ENCODE data around the gene NLGN4X.

Gene NLGN4X

DNA sequence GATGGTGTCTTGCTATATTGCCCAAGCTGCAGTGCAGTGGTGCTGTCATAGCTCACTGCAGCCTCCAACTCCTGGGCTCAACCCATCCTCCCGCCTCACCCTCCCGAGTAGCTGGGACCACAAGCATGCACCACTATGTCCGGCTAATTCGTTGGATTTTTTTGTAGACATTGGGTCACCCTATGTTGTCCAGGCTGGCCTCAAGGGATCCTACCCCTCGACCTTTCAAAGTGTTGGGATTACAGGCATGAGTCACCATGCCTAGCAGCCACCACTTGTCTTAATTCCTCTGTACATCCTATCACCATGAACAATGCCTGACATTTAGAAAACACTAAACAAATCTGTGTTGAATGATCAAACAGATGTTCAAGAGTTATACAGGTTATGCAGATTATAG is 76.7 kb downstream of the NLGN4X start:
- DNase-seq (ENCODE audit: low spot score) = no peak

DNA sequence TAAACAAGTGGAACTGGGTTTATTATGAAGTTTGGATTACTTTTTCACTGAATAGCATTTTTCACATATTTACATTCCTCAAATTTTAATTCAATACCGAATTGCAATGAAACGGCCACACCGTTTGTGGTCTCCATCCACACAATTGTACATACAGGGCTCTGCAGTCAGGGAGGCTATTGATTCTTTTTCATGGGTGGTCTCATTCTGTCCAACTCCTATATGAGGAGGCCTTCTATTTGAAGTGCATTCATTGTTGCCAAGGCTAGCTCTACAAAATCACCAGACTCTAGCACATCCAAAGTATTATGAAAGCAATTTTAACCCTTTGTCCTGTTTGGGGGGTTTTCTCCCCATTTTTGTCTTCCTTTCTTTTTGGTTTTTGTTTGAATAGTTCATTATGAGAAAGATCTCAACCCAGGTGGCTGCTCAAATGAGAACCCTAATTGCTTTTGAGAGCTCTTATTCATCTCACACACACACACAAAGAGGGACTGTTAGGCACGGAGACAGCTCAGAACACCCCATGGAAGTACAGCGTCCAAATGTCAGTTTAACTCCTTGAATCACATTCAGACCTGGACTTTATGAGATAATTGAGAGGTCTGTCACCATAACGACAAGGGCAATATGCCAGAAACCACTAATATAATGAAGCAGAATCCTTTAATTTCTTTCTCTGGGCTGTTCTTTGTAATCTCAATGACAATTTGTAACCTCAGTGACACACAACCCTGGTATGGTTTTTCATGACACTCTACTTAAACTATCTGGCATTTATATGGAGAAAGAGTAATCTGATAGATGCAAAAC is 79.4 kb downstream of the NLGN4X start:
- no peak for DNase-seq (ENCODE audit: low spot score)

DNA sequence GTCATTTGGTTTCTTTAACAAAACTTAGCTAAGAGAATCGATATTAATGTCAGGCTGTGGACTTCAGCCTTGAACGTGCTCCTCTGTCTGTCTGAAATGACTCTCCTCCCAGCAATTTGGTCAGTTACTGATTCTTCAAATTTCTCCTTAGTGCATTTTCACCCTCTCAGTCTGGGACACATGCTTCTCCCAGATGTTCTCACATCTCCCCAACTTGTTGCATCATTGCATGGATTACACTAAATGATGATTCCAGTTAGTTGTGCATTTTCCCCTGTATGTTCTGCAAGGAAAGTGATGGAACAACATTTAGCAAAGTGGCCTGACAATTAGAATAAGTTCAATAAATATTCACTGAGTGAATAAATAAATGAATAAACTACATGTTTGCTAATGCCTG is 94.4 kb downstream of the NLGN4X start:
- no peak for DNase-seq (ENCODE audit: low spot score)

DNA sequence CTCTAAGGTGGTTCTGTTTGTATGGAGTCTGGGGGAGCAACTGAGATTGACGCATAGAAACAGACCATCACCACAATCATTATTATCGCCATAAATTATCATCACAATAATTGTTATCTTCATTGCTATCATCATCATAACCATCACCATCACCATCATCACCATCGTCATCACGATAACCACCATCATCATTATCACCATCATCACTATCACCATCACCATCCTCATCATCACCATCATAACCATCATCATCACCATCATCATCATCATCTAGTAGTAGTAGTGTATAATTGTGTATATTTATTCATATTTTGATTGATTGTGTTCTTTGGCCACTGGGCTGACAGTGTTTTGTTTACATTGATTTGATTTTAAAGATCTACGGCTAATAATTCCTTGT is 95.7 kb downstream of the NLGN4X start:
- no peak for DNase-seq (ENCODE audit: low spot score)

DNA sequence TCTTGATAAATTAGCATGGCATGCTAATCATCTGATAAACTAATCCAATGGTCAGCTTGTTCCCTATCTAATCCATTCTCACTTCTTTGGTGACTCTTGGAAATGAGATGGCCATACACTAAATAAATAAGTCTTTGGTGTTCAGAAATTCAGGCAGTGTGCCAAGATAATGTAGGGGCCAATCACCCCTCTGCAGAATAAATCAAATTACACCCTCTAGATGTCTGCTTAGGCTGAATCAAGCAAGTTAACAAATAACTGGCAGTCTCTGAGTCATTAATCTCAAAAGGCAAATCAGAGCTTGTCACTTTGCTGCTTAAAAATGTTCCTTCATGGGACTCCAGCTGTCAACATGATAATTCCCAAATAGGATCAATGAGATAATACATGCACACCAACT is 97.4 kb downstream of the NLGN4X start:
- no peak for DNase-seq (ENCODE audit: low spot score)

DNA sequence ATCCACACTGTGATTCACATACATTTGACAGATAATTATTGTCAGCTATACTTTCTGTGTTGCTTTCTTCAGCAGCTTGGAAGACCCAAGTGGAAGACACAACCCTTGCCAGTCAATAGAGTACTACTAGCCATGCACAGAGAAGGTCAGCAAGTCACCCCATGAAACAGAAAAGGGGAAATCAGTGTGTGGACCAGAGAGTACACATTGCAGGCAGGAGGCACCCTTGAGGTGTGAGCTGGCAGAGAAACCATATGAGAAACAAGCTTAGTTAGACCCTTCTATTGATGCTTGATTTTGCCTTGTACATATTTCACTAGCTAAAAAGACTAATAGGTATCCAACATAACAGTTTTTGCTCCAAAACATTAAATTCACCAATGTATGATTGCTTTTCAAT is 99.5 kb downstream of the NLGN4X start:
- no peak for DNase-seq (ENCODE audit: low spot score)

DNA sequence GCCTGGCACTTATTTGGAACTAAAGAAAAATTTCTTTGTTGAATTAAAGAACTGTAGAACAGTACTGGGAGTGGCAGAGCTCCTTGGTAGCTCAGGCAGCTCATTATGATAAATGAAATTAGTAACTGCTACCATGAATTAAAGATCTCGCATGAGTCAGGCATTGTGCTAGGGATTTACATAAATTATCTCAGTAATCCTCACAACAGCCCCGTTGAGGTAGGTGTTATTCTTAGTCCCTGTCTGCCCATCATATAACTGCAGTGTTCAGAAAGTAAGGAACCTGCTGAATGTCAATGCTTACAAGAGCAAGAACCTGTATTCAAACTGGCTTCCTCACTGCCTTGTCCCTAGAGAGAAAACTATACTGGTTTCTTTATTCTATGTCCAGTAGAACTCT is 108.3 kb downstream of the NLGN4X start:
- no peak for DNase-seq (ENCODE audit: low spot score)

DNA sequence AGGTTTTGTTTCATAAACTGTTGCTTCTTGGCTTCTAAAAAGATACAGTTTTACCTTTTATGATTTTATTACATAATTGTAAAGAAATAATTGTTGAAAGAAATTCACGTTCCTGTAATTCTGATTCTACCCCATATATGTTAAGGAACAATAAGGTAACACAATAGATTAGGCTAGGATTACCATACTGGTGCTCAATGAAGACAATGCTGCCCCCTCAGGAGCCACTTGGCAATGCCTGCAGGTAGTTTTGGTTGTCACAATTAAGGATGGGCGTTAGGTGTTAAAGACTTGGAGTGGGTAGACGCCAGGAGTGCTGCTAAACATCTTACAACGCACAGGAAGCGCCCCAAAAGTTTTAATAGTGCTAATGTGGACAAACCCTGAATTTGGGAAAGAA is 133.2 kb downstream of the NLGN4X start:
- no peak for DNase-seq (ENCODE audit: low spot score)

DNA sequence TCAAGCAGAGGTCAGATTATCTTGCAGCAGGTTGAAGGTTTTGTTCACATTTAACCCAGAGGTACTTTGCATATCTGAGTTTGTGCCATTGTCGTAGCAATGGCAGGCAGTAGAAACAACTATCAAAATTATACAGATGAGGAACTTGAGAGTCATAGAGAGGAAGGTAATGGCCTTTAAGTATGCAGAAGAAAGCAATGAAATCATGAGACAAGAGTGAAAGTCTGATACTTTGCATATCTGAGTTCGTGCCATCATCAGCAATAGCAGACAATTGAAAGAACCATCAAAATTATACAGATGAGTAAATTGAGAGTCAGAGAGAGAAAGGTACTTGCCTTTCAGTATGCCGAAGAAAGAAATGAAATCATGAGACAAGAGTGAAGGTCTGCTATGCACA is 154.1 kb downstream of the NLGN4X start:
- no peak for DNase-seq (ENCODE audit: low spot score)

DNA sequence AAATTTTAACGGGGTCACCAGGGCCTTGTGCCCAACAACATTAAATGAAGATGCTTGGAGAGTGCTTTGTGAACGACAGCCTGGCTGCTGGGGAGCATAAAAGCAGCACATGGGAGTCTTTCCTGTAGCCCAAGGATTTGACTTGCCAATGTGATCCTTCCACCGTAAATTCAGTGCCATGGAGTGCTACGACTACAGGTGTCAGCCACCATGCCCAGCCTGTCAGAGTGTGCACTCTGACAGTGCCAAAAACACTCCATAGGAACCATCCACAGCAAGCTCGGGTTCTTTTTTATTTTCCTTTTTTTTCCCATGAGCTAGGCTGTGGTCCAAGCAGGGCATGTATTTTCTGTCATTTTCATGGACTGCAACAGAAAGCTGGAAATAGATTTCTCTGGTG is 156.9 kb downstream of the NLGN4X start:
- no peak for DNase-seq (ENCODE audit: low spot score)

DNA sequence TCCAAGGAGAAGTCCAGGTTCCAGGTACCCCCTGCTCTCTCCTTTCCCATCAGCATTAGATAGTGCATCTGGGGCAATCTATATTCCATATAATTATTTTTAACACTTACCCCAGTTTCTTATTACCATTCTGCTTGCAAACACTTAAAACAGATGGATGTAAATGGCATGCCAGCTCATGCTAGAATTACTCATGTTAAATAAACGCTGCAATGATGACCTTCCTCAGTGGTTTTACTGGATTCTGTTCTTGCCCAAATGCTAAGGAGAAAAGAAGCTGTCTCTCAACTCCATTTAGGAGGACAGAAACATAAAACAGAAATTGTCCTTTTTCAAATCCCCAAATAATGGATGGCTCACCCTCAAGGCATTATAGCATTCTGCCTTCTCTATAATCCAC is 161.1 kb downstream of the NLGN4X start:
- no peak for DNase-seq (ENCODE audit: low spot score)

DNA sequence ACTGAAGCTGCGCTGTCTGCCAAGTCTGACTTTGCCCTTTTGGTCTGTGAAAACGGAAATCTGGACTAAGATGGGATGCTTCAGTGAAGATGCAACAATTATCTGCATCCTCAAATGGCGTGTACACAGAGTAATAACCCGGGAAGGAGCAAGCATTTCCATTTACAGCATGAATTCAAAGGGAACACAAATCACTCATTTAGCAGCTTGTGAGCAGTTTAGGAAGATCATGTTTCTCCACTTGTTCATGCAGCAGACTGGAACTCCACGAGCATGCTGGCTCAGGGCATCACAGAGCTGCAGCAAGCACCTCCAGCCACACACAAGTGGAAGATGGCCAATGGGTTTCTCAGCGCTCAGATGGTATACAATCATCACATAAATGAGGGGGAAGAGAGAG is 175.5 kb downstream of the NLGN4X start:
- no peak for DNase-seq (ENCODE audit: low spot score)

DNA sequence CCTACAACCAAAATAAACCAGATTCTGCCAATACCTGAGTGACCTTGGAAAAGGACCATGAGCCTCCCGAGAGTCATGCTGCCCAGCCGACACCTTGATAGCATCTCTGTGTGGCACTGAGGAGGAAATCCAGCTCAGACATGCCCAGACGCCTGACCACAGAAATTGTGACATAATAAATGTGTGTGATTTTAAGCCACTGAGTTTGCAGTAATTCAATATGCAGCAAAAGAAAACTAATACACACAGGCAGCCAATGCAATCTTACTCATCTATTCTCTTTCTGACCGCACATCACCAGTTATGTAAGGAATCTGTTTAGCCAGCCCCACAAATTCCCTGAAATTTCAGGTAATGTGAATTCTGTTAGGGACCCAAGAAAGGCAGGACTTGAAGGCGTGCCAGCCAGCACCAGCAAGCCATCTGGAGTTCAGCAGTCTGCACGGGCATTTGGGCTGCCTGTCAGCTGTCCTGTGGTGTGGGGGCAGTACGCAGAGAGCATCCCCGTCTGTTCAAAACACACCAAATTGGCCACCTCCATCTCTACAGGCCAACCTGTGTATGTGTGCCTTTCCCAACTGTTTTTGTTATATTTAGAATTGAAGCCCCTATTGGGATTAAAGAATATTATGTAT is 176.4 kb downstream of the NLGN4X start:
- no peak for DNase-seq (ENCODE audit: low spot score)

DNA sequence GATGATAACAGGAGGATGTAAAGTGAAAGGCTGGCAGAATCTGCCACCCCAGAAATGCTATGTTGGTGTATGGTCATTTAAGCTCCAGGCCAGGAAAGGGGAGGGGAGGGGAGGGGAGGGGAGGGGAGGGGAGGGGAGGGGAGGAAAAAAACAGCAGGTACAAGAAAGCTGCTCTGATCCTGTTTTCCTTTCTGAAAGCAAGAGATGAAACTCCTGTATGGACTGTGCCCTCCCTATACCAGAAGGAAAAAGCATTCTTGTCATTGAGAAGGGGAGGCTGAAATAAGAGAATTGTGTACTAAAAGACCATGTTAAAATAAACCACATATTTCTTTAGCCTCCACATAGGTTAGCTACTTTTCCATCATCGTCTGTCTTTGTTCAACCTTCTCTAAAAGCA is 179.5 kb downstream of the NLGN4X start:
- no peak for DNase-seq (ENCODE audit: low spot score)

DNA sequence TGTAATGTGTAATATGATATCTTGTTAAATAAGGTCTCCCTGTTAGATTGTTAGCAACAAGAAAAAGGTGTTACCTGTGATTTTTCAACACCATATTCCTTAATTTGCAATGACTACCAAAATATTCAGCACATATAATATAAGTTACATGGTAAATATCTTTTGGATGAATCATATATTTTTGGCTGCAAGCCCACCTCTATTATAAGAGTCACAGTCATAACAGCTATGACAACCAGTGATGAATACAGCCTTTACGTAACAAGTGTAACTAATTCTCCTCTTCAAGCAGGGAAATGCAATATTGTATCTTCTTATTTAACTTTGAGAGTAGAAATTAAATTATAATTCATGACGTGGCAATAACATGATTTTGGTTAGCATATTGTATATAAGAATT is 187.0 kb downstream of the NLGN4X start:
- DNase-seq (ENCODE audit: low spot score) = no peak

DNA sequence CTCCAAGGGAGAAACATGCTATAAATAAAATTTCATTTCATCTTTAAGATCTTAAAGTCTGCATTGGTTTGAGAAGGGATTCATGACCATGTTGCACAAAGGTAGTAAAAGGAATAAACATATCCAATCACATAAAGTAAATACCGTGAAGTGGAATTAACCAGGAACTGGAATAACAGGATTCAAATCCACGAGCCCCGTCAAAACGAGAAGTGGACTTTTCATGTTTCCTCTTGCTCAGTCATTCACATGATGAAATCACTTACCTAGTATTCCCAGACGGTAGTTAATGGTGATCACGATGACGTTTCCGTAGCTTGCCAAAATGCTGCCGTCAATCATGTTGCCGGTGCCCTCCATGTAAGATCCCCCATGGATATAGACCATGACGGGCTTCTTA is 199.7 kb downstream of the NLGN4X start:
- DNase-seq (ENCODE audit: low spot score) = no peak

DNA sequence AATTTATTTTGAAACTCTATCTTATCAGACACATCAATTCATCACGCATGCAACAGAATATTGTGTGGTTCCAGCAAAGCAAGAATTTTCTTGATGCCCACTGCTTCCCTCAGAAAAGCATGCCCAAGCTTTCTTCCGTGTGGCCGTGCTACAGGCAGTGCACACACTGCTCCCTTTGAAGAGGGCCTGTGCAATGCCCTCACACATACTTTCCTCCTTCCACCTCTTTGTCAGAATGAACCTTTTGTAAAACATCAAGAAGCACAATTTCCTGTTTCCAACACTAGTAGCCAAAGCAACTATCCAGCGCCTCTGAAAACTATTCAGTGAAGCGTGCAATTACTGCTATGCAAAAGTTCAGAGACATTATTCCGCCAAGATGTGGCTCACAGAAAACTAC is 201.7 kb downstream of the NLGN4X start:
- no peak for DNase-seq (ENCODE audit: low spot score)

DNA sequence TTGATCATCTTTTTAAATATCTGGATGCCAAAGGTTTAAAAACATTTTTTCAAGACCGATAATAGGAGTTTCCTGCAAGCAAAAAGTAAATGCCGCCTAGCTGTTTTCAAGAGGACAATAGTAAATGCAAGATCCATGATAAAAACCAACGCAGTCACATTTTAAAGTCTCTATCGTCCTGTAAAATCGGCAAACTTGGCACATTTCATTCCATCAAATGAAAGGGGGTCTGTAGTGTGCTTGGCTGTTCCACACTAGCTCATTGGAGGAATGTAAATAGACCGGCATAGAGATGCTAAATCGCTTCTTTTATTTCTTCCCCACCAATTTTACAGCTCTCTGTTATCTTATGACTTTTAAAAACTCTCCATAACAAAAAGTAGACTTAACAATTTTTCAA is 202.2 kb downstream of the NLGN4X start:
- no peak for DNase-seq (ENCODE audit: low spot score)

DNA sequence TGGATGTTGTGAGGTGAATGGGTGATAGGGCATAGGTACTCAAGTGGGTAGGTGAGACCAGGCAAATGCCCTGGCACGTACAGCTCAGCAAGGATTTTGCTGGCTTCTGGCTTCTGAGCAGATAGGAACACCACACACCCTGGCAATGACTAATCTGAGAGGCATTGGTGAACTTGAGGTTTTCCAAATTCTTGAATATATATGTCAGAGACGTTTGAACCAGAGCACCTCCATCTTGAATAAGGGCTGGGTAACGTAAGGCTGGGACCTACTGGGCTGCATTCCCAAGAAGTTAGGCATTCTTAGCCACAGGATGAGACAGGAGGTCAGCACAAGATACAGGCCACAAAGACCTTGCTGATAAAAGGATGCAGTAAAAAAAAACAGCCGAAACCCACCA is 204.5 kb downstream of the NLGN4X start:
- DNase-seq (ENCODE audit: low spot score) = no peak

DNA sequence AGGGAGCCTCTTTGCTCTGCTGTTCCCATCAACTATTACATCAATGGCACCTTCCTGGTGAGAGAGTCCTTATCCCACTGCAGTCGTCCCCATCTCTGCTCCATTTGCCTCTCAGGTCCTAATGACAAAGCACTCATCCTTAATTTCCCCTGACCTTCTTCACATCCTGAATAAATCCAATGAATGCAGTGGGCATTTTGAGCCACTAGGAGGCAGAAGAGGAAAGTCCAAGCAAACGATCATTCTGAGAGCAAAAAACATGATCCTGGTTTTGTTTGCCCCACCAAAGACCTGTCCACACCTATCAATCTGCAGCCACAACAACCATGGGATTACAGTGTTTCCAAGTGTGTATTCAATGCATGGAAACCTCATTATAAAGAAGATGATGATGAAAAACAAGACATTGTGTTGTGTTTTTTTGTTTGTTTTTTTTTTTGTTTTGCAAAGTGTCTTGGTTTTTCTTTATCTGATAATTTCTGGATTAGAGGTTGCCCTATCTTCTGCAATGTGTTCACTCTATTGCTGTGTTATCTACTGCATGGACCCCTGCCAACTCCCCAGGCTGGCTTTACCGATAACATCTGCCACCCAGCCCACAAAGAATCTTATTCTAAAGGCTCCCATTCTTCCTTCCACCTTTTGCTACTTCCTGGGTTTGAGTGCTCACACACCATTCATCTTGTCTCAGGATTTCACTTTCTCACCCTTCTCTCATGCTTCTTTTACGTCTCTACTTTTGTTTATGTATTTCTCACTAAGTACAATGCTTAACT is 207.2 kb downstream of the NLGN4X start:
- DNase-seq (ENCODE audit: low spot score) = peak; percentile 0

DNA sequence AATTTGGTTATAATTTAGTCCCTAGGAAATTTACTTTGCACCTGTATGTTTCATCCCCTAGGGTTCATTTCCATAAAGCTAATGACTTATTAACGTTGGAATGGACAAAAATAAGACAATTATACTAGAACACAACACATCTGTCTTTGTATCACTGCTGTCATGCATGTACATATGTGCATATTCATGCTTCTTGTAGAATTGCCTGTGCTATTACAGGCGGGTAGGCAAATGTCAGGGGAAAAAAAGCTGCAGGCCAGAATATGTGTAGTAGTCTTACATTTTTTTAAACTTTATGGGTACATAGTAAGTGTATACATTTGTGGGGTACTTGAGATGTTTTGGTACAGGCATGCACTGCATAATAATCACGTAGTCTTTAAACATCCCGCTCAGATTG is 209.6 kb downstream of the NLGN4X start:
- no peak for DNase-seq (ENCODE audit: low spot score)

DNA sequence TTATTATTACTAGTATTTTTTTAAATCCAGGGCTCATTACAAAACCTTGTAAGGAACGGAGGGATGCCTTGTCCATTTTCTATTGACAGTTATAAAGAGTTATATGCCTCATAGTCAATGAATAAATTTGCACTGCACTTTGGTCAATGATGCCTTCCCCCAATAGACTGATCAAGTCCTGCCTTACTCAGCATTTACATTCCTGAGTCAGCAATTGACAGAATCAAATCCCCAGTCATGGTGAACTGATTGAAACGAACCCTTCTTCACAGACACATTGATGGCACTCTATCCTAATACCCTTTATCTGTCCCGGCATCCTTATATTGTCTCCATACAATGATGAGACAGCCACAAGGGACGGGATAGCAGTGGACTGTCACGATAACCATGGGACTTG is 213.2 kb downstream of the NLGN4X start:
- DNase-seq (ENCODE audit: low spot score) = no peak

DNA sequence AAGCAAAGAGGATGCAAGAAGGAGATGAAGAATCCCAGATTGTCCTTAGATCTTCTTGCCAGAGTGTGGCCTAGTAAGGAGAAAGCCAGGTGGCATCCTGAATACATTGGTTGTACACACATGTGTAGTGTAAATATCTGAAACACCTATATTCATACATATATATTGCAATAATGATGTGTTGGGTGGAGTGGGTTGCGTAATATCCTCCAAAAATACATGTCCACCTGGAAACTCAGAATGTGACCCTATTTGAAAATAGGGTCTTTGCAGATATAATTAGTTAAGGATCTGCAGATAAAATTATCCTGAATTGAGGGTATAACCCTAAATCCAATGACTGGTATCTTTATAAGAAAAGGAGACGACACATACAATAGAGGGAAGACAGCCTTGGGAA is 216.3 kb downstream of the NLGN4X start:
- DNase-seq (ENCODE audit: low spot score) = no peak

All from HuH-7 (cell line).